Smooth muscle cell (in vitro differentiated cells): ENCODE results near the gene NCAPD2. TPM values are rescaled to one million over a fixed set of nuclear protein-coding genes. Genes with fewer than 3 reads are reported as not detected.

ENCODE experiments used
- DNase-seq: peaks from one replicate; lab custom pipeline; 2025; ENCODE audit not compliant: unreplicated experiment; lab: John Stamatoyannopoulos, UW
- H2AFZ ChIP-seq: fragments of 200-600 bp; sonication (generic); 2 replicates; pipeline ENCODE4 v1.6.0; 2016; ENCODE audit warnings: antibody characterized with exemption, low read depth, mild to moderate bottlenecking
- H3F3A ChIP-seq: fragments of 200-600 bp; sonication (generic); 2 replicates; pipeline ENCODE4 v1.6.0; 2017; ENCODE audit warnings: antibody characterized with exemption, low read depth
- H3K27ac ChIP-seq: fragments of 200-600 bp; sonication (generic); 2 replicates; pipeline ENCODE4 v1.5.1; 2016; ENCODE audit warnings: low read depth, mild to moderate bottlenecking
- H3K27me3 ChIP-seq: fragments of 200-600 bp; sonication (generic); 2 replicates; pipeline ENCODE4 v1.6.1; 2016; ENCODE audit warnings: low read depth, mild to moderate bottlenecking
- H3K36me3 ChIP-seq: fragments of 200-600 bp; sonication (generic); 2 replicates; pipeline ENCODE4 v1.5.1; 2016; ENCODE audit warnings: low read depth
- H3K4me1 ChIP-seq: fragments of 200-600 bp; sonication (generic); 2 replicates; pipeline ENCODE4 v1.5.1; 2016; ENCODE audit warnings: low read depth
- H3K4me2 ChIP-seq: fragments of 200-600 bp; sonication (generic); 2 replicates; pipeline ENCODE4 v1.6.0; 2016; ENCODE audit warnings: mild to moderate bottlenecking
- H3K4me3 ChIP-seq: fragments of 200-600 bp; sonication (generic); 2 replicates; pipeline ENCODE4 v1.5.1; 2016; ENCODE audit warnings: mild to moderate bottlenecking
- H3K79me2 ChIP-seq: fragments of 200-600 bp; sonication (generic); 2 replicates; pipeline ENCODE4 v1.6.0; 2016; ENCODE audit warnings: low read depth, mild to moderate bottlenecking
- H3K9ac ChIP-seq: fragments of 200-600 bp; sonication (generic); 2 replicates; pipeline ENCODE4 v1.6.0; 2016; ENCODE audit warnings: low read depth
- H3K9me3 ChIP-seq: fragments of 200-600 bp; sonication (generic); replicated peaks from 2 replicates; pipeline ENCODE4 v1.5.1; 2016; ENCODE audit warnings: low read depth
- H4K20me1 ChIP-seq: fragments of 200-600 bp; sonication (generic); 2 replicates; pipeline ENCODE4 v1.6.0; 2016; ENCODE audit warnings: low read depth
- CTCF ChIP-seq: fragments of 200-600 bp; sonication (generic); IDR thresholded peaks from 2 replicates; pipeline ENCODE4 v1.5.1; 2017; ENCODE audit warnings: borderline replicate concordance, mild to moderate bottlenecking, antibody characterized with exemption; ENCODE audit not compliant: insufficient read depth, poor library complexity, severe bottlenecking
- WGBS: methylation state at CpG from one replicate; pipeline ENCODE4 v1.1.7; 2016; ENCODE audit warnings: low lambda C conversion rate; 5-methylcytosine and 5-hydroxymethylcytosine counted together
- polyA plus RNA-seq: library from polyadenylated mRNA; unstranded; fragments of >200 nt; fragmentation: Nextera tagmentation; extraction: Ambion mirVana; gene quantifications from 2 replicates; pipeline ENCODE4 v1.2.1, GENCODE V29; 2016
- total RNA-seq: library from RNA; depleted of rRNA; stranded (reverse); fragments of >200 nt; gene quantifications from 2 replicates; pipeline ENCODE4 v1.2.3, GENCODE V29; 2014

NCAPD2 gene
- total and polyA plus RNA-seq, 2 experiments from 2014 or later = 17.6 to 22.7 TPM

DNA sequence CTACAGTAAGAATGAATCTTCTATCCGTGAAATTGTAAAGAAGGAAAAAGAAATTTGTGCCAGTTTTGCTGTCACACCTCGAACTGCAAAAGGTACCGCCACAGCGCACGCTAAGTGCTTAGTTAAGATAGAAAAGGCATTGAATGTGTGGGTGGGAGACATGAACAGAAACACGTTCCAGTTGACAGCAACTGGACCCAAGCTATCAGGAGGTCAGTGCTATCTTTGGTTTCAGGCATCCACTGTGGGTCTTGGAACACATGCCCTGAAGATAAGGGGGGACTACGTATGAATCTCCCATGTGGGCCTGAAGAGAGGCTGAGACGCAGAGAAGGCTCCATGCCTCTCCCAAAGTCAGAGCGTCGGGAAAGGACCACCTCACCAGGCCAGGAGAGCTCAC, 52.1 kb downstream of the NCAPD2 start:
- Histone ChIP-seq H3K4me2 (no peak overlapping the region), H3K27me3 (no peaks in the 10 kb centered on the region), H3K9ac (no peak overlapping the region), H3K4me1 (peaks cover 8% of the 10 kb centered on the region), H3K27ac (no peak overlapping the region), H3K9me3 (no peaks in the 10 kb centered on the region), H2AFZ (no peak overlapping the region), H3F3A (peaks cover 15% of the 10 kb centered on the region), H3K79me2 (peaks cover 15% of the 10 kb centered on the region), H3K36me3 (no peaks in the 10 kb centered on the region), H3K4me3 (no peak overlapping the region), H4K20me1 (no peaks in the 10 kb centered on the region)
- no peak for TF ChIP-seq CTCF
- no peak for DNase-seq
- 92% methylated on average over 10 of the region's 10 CpGs for WGBS

GRCh38 chr12:6547566-6547965, 53.7 kb downstream of the NCAPD2 start:
- H3K36me3 ChIP-seq = no peaks in the 10 kb centered on the region
- H3K4me2 ChIP-seq = peak overlapping the region; percentile 75
- no peak overlapping the region for H2AFZ ChIP-seq
- H3F3A ChIP-seq = peaks cover 5% of the 10 kb centered on the region
- H3K27me3 ChIP-seq = no peaks in the 10 kb centered on the region
- no peak for DNase-seq
- WGBS = 100% methylated on average over 1 of the region's 1 CpG
- no peak overlapping the region for H3K9ac ChIP-seq
- TF ChIP-seq CTCF = no peak
- no peak overlapping the region for H3K4me3 ChIP-seq
- peaks cover 12% of the 10 kb centered on the region for H3K4me1 ChIP-seq
- peaks cover 21% of the 10 kb centered on the region for H3K79me2 ChIP-seq
- H3K9me3 ChIP-seq = no peaks in the 10 kb centered on the region
- H4K20me1 ChIP-seq = peaks cover 9% of the 10 kb centered on the region
- H3K27ac ChIP-seq = peak overlapping the region; percentile 84

DNA sequence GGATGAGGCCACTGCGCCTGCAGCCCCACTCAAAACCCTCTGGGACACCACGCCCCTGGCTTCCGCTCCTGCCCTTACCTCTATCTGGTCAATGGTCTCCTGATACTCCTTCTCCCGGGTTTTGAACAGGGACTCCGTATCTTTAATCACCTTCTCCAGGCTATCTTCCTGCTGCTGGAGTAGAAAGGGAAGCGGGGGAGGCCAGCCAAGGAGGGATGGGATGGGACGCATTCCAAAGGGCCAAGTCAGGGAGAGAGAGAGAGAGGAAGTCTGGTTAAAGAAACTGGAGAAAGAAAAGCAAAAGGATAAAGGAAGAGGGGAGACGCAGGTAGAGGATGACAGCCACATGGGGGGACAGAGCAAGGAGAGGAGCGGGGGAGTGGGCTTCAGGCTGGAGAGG, 54.1 kb downstream of the NCAPD2 start:
- peaks cover 13% of the 10 kb centered on the region for H4K20me1 ChIP-seq
- H3K4me2 ChIP-seq = peak overlapping the region; percentile 75
- peaks cover 21% of the 10 kb centered on the region for H3K79me2 ChIP-seq
- no peak overlapping the region for H3K4me3 ChIP-seq
- H3K27ac ChIP-seq = peak overlapping the region; percentile 84
- no peak for TF ChIP-seq CTCF
- peaks cover 12% of the 10 kb centered on the region for H3K4me1 ChIP-seq
- no peaks in the 10 kb centered on the region for H3K36me3 ChIP-seq
- no peak overlapping the region for H3K9ac ChIP-seq
- H3K27me3 ChIP-seq = no peaks in the 10 kb centered on the region
- no peak for DNase-seq
- no peak overlapping the region for H2AFZ ChIP-seq
- peaks cover 5% of the 10 kb centered on the region for H3F3A ChIP-seq
- no peaks in the 10 kb centered on the region for H3K9me3 ChIP-seq
- 51% methylated on average over 9 of the region's 9 CpGs for WGBS

GRCh38 chr12:6548556-6548955, 54.7 kb downstream of the NCAPD2 start:
- Histone ChIP-seq H3K27me3 (no peaks in the 10 kb centered on the region), H3K36me3 (no peaks in the 10 kb centered on the region), H3K27ac (peak overlapping the region; percentile 84), H3K9me3 (no peaks in the 10 kb centered on the region), H2AFZ (no peak overlapping the region), H3K9ac (no peak overlapping the region), H3K79me2 (peaks cover 21% of the 10 kb centered on the region), H3K4me2 (peak overlapping the region; percentile 75), H3K4me1 (peaks cover 12% of the 10 kb centered on the region), H3K4me3 (no peak overlapping the region), H4K20me1 (peaks cover 19% of the 10 kb centered on the region), H3F3A (peaks cover 5% of the 10 kb centered on the region)
- 94% methylated on average over 26 of the region's 26 CpGs for WGBS
- DNase-seq = no peak
- TF ChIP-seq CTCF = no peak
